ENCODE results near the gene PCDH12. TPM values are rescaled to one million over a fixed set of nuclear protein-coding genes. Genes with fewer than 3 reads are reported as not detected.

Gene PCDH12
- total and polyA plus RNA-seq, 2 donors (not counting 3 experiments of a cell fraction or from before 2014, with no cell fraction given) = 6.2 to 20.4 TPM

DNA sequence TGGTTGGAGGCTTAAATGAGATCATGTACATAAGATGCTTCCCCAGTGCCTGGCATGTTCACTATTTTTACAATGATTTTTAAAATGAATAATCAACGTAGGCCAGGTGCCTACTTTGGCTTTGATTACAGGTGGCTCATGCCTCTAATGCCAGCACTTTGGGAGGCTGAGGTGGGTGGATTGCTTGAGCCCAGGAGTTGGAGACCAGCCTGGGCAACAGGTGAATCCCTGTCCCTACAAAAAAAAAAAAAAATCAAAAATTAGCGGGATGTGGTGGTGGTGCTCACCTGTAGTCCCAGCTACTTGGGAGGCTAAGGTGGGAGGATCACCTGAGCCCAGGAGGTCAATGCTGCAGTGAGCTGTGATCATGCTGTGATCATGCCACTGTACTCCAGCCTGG lies 9.2 kb downstream of the PCDH12 start:
- no peak for DNase-seq (ENCODE audit: low read depth, low spot score)
- ChIA-PET POLR2A (no interaction called here), CTCF (interaction anchor here (1.2 to 10.9 kb wide), 2 partner anchors 9 to 20 kb away, joined by 3 to 244 read pairs; partner anchors contain the start of genes PCDH12 and RNF14)
- Histone ChIP-seq H3K9ac (replicated peaks; ENCODE audit: extremely low read depth, insufficient read depth, low read length) (no peak overlapping the region), H3K9me3 (replicated peaks; ENCODE audit: control insufficient read depth, insufficient read depth, low read length) (no peaks in the 10 kb centered on the region), H3K4me3 (replicated peaks in 1 of 3; ENCODE audit: insufficient read depth in 1 of 3, low read depth in 1 of 3, low read length in 3 of 3) (no peak overlapping the region), H3K27ac (ENCODE audit: insufficient read depth, low read depth, low read length) (no peak overlapping the region), H3K4me2 (ENCODE audit: insufficient read depth, low read length) (no peak overlapping the region), H3K36me3 (ENCODE audit: control insufficient read depth in 2 of 2, extremely low read depth in 1 of 2, insufficient read depth in 2 of 2, low read length in 2 of 2) (no peaks in the 10 kb centered on the region), H3K27me3 (ENCODE audit: control insufficient read depth in 2 of 2, insufficient read depth in 2 of 2, low read length in 2 of 2) (no peaks in the 10 kb centered on the region), H3K4me1 (ENCODE audit: control insufficient read depth, extremely low read depth, insufficient read depth, low read length) (peaks cover 65% of the 10 kb centered on the region), H3K79me2 (ENCODE audit: control insufficient read depth, insufficient read depth, low read length) (no peaks in the 10 kb centered on the region), H4K20me1 (replicated peaks; ENCODE audit: control insufficient read depth, extremely low read depth, insufficient read depth, low read length) (no peaks in the 10 kb centered on the region), H2AFZ (ENCODE audit: low read depth, low read length) (no peak overlapping the region), H3K9me1 (replicated peaks; ENCODE audit: control insufficient read depth, extremely low read depth, insufficient read depth, low read length) (no peaks in the 10 kb centered on the region)
- no peak for FAIRE-seq
- no TSS peak for BruUV-seq (replicated peaks)
- intact Hi-C loops (cut with micrococcal nuclease) (no loop called here), dilution Hi-C loops (cut with MboI; ENCODE audit: extremely low pct_ligation_motif_present, low sequenced_read_pairs) (no loop called here)
- no peak for TF ChIP-seq MYC (IDR thresholded peaks at IDR 0.05; ENCODE audit: low read depth, low read length)
- no peak for TF ChIP-seq FOS (IDR thresholded peaks at IDR 0.05; ENCODE audit: borderline replicate concordance, insufficient read depth, low read length)
- TF ChIP-seq POLR2AphosphoS5 (IDR thresholded peaks at IDR 0.05; ENCODE audit: insufficient read depth, low read depth, low read length) = no peak
- no peak for TF ChIP-seq GATA2 (IDR thresholded peaks at IDR 0.05; ENCODE audit: insufficient read depth, insufficient read length, low read depth, low read length)
- no peak for TF ChIP-seq POLR2A (IDR thresholded peaks at IDR 0.05; ENCODE audit: low read depth, low read length)
- TF ChIP-seq, protein P1, sequence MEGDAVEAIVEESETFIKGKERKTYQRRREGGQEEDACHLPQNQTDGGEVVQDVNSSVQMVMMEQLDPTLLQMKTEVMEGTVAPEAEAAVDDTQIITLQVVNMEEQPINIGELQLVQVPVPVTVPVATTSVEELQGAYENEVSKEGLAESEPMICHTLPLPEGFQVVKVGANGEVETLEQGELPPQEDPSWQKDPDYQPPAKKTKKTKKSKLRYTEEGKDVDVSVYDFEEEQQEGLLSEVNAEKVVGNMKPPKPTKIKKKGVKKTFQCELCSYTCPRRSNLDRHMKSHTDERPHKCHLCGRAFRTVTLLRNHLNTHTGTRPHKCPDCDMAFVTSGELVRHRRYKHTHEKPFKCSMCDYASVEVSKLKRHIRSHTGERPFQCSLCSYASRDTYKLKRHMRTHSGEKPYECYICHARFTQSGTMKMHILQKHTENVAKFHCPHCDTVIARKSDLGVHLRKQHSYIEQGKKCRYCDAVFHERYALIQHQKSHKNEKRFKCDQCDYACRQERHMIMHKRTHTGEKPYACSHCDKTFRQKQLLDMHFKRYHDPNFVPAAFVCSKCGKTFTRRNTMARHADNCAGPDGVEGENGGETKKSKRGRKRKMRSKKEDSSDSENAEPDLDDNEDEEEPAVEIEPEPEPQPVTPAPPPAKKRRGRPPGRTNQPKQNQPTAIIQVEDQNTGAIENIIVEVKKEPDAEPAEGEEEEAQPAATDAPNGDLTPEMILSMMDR (IDR thresholded peaks at IDR 0.05; ENCODE audit: extremely low read depth in 1 of 2, insufficient read depth in 1 of 2, low read depth in 1 of 2, low read length in 2 of 2) = no peak
- TF ChIP-seq JUN (IDR thresholded peaks at IDR 0.05; ENCODE audit: borderline replicate concordance, insufficient read depth, insufficient read length, low read depth) = no peak
- TF ChIP-seq EZH2 (IDR thresholded peaks at IDR 0.05; ENCODE audit: borderline replicate concordance, low read depth, low read length, severe bottlenecking) = no peak
- TF ChIP-seq, protein P2, sequence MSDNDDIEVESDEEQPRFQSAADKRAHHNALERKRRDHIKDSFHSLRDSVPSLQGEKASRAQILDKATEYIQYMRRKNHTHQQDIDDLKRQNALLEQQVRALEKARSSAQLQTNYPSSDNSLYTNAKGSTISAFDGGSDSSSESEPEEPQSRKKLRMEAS (IDR thresholded peaks at IDR 0.05; ENCODE audit: insufficient read depth, insufficient read length) = no peak
